Activated T-helper 1 cell treated with anti-CD3 and anti-CD28 coated beads, Interleukin-12 subunit alpha, Interleukin-12 subunit beta, Interleukin-2, Interleukin-4 antibody, amounts not matched to agents 30 ng/mL and 10 ng/mL and 1 ng/mL, durations not matched to agents 14 hours and 24 hours and 36 hours (primary cell): ENCODE data around the gene KL. TPM values are rescaled to one million over a fixed set of nuclear protein-coding genes. Genes with fewer than 3 reads are reported as not detected.

Source experiments
- DNase-seq: peaks from one replicate; pipeline ENCODE4 v3.0.0; 2021; ENCODE audit warnings: low spot score
- H3K27ac Mint-ChIP-seq: one replicate; pipeline ENCODE4 v1.8.0; 2021; ENCODE audit warnings: mild to moderate bottlenecking, mixed read lengths
- H3K27me3 Mint-ChIP-seq: one replicate; pipeline ENCODE4 v1.8.0; 2022; ENCODE audit warnings: mild to moderate bottlenecking, moderate library complexity, mixed read lengths; ENCODE audit not compliant: insufficient read depth
- H3K36me3 Mint-ChIP-seq: one replicate; pipeline ENCODE4 v1.8.0; 2021; ENCODE audit warnings: low read depth, mixed read lengths
- H3K4me1 Mint-ChIP-seq: one replicate; pipeline ENCODE4 v1.8.0; 2021; ENCODE audit warnings: low read depth, mixed read lengths
- H3K4me3 Mint-ChIP-seq: one replicate; pipeline ENCODE4 v1.8.0; 2021; ENCODE audit warnings: mild to moderate bottlenecking, moderate library complexity, mixed read lengths
- H3K9me3 Mint-ChIP-seq: one replicate; pipeline ENCODE4 v1.8.0; 2021; ENCODE audit warnings: mixed read lengths
- intact Hi-C: fragments of 100-400 bp; cut with micrococcal nuclease; formaldehyde crosslinking; loops from one replicate; pipeline ENCODE4 v1.15.1; 2024
- total RNA-seq: library from RNA; stranded (reverse); gene quantifications from 2 replicates; pipeline ENCODE4 v1.2.3, GENCODE V29; 2022

The KL gene
- total RNA-seq, 1 donor from 2014 or later, result 0.49 TPM

DNA sequence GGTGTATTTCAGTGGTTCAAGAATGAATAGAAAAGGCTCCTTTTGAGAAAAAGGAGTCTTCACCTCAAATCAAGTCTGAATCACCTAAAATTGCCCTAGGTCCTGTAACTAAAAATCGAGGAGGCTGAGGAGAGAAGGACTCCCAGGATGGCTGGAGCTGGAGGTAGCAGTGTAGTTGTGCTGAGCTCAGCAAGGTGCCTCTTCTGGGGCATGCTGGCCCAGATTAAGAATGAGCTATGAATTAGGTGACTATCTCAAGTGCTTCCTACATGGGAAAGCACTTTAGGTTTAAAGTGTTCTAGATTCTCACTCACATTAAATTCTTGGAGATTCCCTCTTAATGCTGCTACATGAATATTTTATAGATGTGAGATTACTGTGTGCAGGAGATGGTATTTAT lies 28.8 kb upstream of the KL start:
- intact Hi-C loops, result no loop called here
- H3K4me3 Mint-ChIP-seq, result no peak overlapping the region
- no peaks in the 10 kb centered on the region for H3K9me3 Mint-ChIP-seq
- H3K4me1 Mint-ChIP-seq, result peaks cover 6% of the 10 kb centered on the region
- no peaks in the 10 kb centered on the region for H3K36me3 Mint-ChIP-seq
- DNase-seq, result no peak
- H3K27me3 Mint-ChIP-seq, result peaks cover 5% of the 10 kb centered on the region
- no peak overlapping the region for H3K27ac Mint-ChIP-seq

DNA sequence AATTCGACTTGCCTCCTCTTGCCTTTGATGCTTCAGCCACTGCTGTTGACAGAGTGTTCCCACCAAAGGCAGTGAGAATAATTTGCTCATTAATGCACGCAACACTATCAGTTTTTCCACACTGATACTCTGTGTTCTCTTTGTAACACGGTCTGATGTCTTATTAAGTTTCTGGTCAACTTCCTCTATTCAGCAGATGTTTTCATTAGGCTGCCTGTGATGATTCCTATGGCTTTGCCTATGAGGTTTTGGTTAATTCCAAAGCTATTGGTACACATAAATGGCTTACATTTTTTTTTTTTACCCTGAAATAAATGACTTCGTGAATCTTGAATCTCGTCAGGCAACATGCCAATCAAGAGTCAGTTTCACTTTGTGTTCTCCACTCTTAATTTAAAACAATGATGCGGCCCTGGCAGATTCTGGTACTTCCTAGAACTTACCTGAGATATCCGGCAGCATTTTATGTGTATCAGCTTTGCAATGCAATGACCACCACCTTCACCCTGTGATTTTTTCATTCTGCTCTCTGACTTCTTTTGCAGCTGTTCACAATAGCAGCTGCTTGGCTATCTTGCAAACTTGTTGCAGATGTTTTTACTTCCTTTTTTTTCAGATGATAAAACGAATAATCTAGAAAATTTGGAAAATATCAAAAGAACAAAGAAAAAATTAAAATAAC lies 27.5 kb upstream of the KL start:
- H3K4me3 Mint-ChIP-seq, result no peak overlapping the region
- intact Hi-C loops, result no loop called here
- no peak for DNase-seq
- no peaks in the 10 kb centered on the region for H3K36me3 Mint-ChIP-seq
- no peak overlapping the region for H3K27ac Mint-ChIP-seq
- peaks cover 6% of the 10 kb centered on the region for H3K4me1 Mint-ChIP-seq
- peaks cover 5% of the 10 kb centered on the region for H3K27me3 Mint-ChIP-seq
- H3K9me3 Mint-ChIP-seq, result no peaks in the 10 kb centered on the region

- H3K27ac Mint-ChIP-seq, result no peak overlapping the region
- no peaks in the 10 kb centered on the region for H3K36me3 Mint-ChIP-seq
- H3K4me3 Mint-ChIP-seq, result no peak overlapping the region
- no peaks in the 10 kb centered on the region for H3K9me3 Mint-ChIP-seq
- intact Hi-C loops, result no loop called here
- H3K4me1 Mint-ChIP-seq, result peaks cover 6% of the 10 kb centered on the region
- no peak for DNase-seq
- peaks cover 5% of the 10 kb centered on the region for H3K27me3 Mint-ChIP-seq
Measured at GRCh38 chr13:32989290-32989667, 26.9 kb upstream of the KL start.

DNA sequence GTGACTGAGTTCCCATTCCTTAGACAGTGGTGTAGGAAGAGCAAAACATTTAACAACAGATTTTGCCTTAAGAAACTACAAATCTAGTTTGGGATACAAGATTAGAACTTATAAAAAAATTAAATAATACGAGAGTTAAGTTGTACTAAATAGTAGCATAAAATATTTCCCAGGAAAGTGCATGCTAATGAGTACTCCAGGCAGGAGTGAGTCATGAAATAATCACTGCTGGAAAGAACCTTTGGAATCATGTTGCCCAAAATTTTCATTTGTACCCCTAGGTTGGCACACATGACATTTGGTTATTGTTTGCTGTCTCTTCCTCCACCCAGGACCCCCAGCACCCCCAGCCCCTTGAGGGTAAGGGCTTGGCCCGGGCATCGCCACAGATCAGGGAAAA lies 26.3 kb upstream of the KL start:
- peaks cover 6% of the 10 kb centered on the region for H3K4me1 Mint-ChIP-seq
- intact Hi-C loops, result no loop called here

DNA sequence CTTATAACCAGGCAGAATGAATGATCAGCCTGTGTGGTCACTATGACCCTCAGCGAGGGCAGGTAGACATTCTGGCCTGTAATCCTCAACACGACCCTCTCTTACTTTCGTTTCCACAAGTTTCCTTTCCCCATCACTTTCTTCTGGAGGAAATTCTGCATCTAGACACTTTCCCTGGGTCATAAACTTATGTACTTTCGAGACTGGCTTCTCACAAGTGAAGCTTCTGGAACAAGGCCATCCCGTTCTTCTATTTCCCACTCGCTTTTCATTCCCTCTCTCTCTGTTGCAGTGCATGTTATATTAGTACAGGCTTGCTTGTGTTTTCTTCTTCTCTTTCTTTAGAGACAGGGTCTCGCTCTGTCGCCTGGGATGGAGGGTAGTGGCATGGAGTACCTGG lies 23.1 kb upstream of the KL start:
- intact Hi-C loops, result no loop called here
- Mint-ChIP-seq H3K4me1 (peaks cover 6% of the 10 kb centered on the region), H3K27ac (no peak overlapping the region), H3K9me3 (no peaks in the 10 kb centered on the region), H3K4me3 (no peak overlapping the region), H3K36me3 (no peaks in the 10 kb centered on the region), H3K27me3 (no peaks in the 10 kb centered on the region)
- no peak for DNase-seq

More for the DNA sequence above, 26.3 kb upstream of the KL start:
- Mint-ChIP-seq H3K9me3 (no peaks in the 10 kb centered on the region), H3K27me3 (peaks cover 5% of the 10 kb centered on the region), H3K36me3 (no peaks in the 10 kb centered on the region), H3K4me3 (no peak overlapping the region), H3K27ac (no peak overlapping the region)
- DNase-seq, result no peak

- H3K36me3 Mint-ChIP-seq, result no peaks in the 10 kb centered on the region
- H3K27me3 Mint-ChIP-seq, result no peaks in the 10 kb centered on the region
- no peaks in the 10 kb centered on the region for H3K4me1 Mint-ChIP-seq
- intact Hi-C loops, result no loop called here
- DNase-seq, result no peak
- no peak overlapping the region for H3K4me3 Mint-ChIP-seq
- H3K27ac Mint-ChIP-seq, result no peak overlapping the region
- H3K9me3 Mint-ChIP-seq, result no peaks in the 10 kb centered on the region
Measured at GRCh38 chr13:32997399-32997798, 18.8 kb upstream of the KL start.

DNA sequence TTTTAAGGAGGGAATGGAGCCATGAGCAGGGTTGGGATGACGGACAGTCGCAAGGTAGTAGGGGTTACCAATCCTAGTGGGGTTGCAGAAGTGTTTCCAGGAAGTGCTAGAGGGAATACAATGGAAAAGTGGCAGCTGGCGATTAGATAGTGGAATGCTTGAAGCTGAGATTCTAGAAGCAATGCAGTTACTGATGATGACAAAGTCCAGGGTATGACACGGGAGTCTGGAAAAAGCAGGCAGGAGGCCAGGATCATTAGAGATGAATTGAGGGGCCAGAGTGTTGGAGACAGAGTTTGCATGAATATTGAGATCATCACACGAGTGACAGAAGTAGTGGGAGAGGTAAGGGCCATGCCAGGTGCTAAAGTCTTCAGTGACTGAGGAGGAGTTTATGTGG lies 17.3 kb upstream of the KL start:
- H3K36me3 Mint-ChIP-seq, result no peaks in the 10 kb centered on the region
- H3K4me1 Mint-ChIP-seq, result no peaks in the 10 kb centered on the region
- no peaks in the 10 kb centered on the region for H3K9me3 Mint-ChIP-seq
- no peak overlapping the region for H3K27ac Mint-ChIP-seq
- H3K4me3 Mint-ChIP-seq, result no peak overlapping the region
- no peaks in the 10 kb centered on the region for H3K27me3 Mint-ChIP-seq
- DNase-seq, result no peak
- intact Hi-C loops, result no loop called here

GRCh38 chr13:33000365-33000764 lies 15.9 kb upstream of the KL start:
- Mint-ChIP-seq H3K27ac (no peak overlapping the region), H3K36me3 (no peaks in the 10 kb centered on the region), H3K4me1 (peaks cover 7% of the 10 kb centered on the region), H3K4me3 (no peak overlapping the region), H3K27me3 (no peaks in the 10 kb centered on the region), H3K9me3 (no peaks in the 10 kb centered on the region)
- intact Hi-C loops, result no loop called here
- no peak for DNase-seq

GRCh38 chr13:33003458-33004019 lies 12.7 kb upstream of the KL start:
- H3K27me3 Mint-ChIP-seq, result no peaks in the 10 kb centered on the region
- peaks cover 13% of the 10 kb centered on the region for H3K9me3 Mint-ChIP-seq
- peaks cover 7% of the 10 kb centered on the region for H3K4me1 Mint-ChIP-seq
- no peak overlapping the region for H3K4me3 Mint-ChIP-seq
- intact Hi-C loops, result no loop called here
- peaks cover 3% of the 10 kb centered on the region for H3K36me3 Mint-ChIP-seq
- no peak for DNase-seq
- H3K27ac Mint-ChIP-seq, result no peak overlapping the region

DNA sequence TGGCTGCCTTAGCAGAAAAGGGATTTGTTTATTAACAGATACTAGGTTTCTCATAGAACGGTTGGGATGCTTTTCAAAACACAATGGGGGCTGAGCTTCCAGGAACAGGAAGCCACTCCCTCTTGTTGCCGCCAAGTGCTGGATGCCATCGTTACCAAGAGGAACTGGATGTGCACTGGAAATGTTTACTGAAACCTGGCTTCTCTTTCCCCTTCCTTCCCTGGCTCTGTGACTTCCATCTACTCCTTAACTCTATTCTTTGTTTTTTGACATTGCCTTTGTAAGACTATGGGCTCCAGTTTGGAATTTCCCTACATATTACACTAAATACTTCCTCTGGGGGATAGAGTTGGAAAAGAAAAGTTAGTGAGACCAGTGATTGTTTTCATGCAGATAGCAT lies 11.7 kb upstream of the KL start:
- H3K27ac Mint-ChIP-seq, result no peak overlapping the region
- H3K4me1 Mint-ChIP-seq, result peaks cover 7% of the 10 kb centered on the region
- intact Hi-C loops, result no loop called here
- H3K4me3 Mint-ChIP-seq, result no peak overlapping the region
- no peaks in the 10 kb centered on the region for H3K27me3 Mint-ChIP-seq
- peaks cover 20% of the 10 kb centered on the region for H3K9me3 Mint-ChIP-seq
- no peak for DNase-seq
- peaks cover 5% of the 10 kb centered on the region for H3K36me3 Mint-ChIP-seq

- no peaks in the 10 kb centered on the region for H3K27me3 Mint-ChIP-seq
- H3K4me3 Mint-ChIP-seq, result no peak overlapping the region
- H3K27ac Mint-ChIP-seq, result no peak overlapping the region
Measured at GRCh38 chr13:33006134-33006533, 10.1 kb upstream of the KL start.

DNA sequence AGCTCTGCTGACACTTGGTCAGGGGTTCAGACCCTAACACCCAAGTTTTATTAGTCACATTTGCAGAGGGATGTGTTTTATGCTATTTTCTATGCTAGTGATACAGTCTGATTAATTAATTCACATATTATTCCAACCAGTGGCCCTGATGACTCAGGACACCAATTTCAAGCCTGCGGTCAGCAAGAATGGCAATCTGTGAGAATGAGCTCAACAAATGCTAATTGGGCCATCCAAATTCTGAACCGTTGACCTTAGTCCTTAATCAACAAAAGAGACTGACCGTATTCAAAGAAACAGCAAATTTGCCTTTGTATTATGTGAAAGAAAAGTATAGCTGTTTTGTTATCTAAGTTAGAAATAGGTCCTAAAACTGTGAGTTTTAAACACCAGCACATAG lies 9.6 kb upstream of the KL start:
- H3K27me3 Mint-ChIP-seq, result no peaks in the 10 kb centered on the region
- intact Hi-C loops, result no loop called here

More at GRCh38 chr13:33006134-33006533, 10.1 kb upstream of the KL start:
- DNase-seq, result no peak
- peaks cover 7% of the 10 kb centered on the region for H3K4me1 Mint-ChIP-seq
- H3K36me3 Mint-ChIP-seq, result peaks cover 5% of the 10 kb centered on the region
- intact Hi-C loops, result no loop called here
- H3K9me3 Mint-ChIP-seq, result peaks cover 21% of the 10 kb centered on the region

GRCh38 chr13:33007237-33007636 lies 9.0 kb upstream of the KL start:
- H3K27ac Mint-ChIP-seq, result no peak overlapping the region
- peaks cover 21% of the 10 kb centered on the region for H3K9me3 Mint-ChIP-seq
- no peak for DNase-seq
- peaks cover 3% of the 10 kb centered on the region for H3K27me3 Mint-ChIP-seq
- intact Hi-C loops, result no loop called here
- H3K36me3 Mint-ChIP-seq, result peaks cover 5% of the 10 kb centered on the region
- no peak overlapping the region for H3K4me3 Mint-ChIP-seq
- peaks cover 7% of the 10 kb centered on the region for H3K4me1 Mint-ChIP-seq

More for the DNA sequence above, 9.6 kb upstream of the KL start:
- Mint-ChIP-seq H3K36me3 (peaks cover 5% of the 10 kb centered on the region), H3K4me1 (peaks cover 7% of the 10 kb centered on the region), H3K9me3 (peaks cover 21% of the 10 kb centered on the region), H3K27ac (no peak overlapping the region), H3K4me3 (no peak overlapping the region)
- no peak for DNase-seq

DNA sequence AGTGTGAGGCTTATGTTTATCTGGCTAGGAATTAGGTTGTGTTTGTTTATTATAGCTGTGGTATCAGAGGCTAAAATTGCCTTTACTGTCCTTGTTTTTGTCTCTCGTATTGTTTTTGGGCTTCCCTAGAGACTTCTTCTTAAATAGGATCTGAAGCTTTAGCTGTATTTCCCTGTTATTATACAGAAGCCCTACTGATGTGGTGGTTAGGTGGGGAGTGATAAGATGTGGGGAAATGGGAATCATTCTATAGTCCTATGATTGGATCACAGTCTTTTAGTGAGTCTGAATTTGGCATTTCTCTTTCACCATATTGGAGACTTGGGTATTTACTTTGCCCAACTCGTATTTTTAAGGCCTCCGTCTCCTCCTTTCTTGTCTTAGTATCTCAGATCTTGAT lies 8.3 kb upstream of the KL start:
- peaks cover 3% of the 10 kb centered on the region for H3K27me3 Mint-ChIP-seq
- no peak overlapping the region for H3K27ac Mint-ChIP-seq
- peaks cover 7% of the 10 kb centered on the region for H3K4me1 Mint-ChIP-seq
- H3K4me3 Mint-ChIP-seq, result no peak overlapping the region
- H3K36me3 Mint-ChIP-seq, result peaks cover 5% of the 10 kb centered on the region
- intact Hi-C loops, result no loop called here
- H3K9me3 Mint-ChIP-seq, result peaks cover 21% of the 10 kb centered on the region
- no peak for DNase-seq
